ENCODE data around the gene SKAP1.

SKAP1 gene

DNA sequence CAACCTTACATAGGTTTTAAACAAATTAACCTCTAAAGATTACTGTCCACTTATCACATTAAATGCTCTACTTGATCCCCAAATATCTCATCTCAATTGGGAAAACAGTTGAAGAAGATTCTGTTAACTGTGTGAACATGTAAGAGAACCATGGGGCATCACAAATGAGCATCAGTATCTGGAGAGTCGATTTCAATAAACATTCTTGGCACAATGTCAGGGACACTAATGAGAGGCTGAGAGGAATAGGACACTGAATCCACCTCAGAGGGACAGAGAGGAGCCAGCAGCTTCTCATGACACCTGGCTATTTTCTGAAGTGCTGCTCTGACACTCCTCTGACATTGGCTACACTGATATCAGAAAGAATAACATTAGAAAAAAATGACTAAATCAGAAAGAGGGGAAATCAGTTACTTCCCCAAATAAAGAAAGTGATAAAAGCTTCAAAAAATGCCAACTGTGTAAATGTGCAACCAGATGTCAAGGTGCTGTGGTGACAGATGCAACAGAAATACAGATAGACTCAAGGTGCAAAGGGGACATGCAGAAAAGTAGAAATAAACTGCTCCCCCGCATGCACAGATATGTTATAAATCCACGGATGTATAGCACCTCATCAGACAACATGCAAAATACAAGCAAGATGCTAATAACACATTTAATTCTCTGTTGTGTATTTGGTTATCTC lies 255.0 kb downstream of the SKAP1 start:
- DNase-seq (ENCODE audit: low spot score): no peak

DNA sequence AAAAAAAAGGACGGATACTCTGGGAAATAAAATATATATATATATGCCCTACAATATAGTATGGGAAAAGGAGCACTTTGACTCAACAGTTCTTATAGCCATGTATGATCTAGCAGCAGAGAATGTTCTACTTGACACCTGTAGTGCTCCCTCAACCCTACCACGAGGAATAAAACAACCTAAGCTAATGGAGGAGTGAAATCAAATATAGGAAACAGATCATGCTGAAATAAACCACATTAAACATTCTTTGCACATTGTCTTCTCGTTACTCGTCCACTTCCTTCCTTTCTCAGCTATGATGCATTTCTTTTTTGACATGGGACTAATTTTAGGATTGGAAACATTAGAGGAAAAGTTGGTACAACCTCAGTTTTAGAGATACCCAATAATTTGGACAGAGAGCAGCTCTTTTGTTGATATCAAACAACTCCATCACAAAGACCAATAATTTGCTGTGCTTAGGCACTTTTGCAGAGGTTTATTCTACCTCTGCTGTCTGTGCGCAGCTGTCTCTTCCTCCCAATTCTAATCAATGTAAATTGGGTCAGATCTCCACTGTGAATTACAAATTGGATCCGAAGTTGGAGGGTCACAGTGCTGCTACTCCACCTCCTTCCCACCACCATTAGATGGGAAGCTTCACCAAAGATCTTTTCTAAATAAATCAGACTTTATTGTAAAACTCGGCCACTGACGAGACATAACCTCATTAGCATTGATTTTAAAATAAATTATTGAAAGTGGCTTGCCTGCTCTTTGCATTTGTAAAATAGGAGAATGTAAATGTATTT lies 256.6 kb downstream of the SKAP1 start:
- no peak for DNase-seq (ENCODE audit: low spot score)

DNA sequence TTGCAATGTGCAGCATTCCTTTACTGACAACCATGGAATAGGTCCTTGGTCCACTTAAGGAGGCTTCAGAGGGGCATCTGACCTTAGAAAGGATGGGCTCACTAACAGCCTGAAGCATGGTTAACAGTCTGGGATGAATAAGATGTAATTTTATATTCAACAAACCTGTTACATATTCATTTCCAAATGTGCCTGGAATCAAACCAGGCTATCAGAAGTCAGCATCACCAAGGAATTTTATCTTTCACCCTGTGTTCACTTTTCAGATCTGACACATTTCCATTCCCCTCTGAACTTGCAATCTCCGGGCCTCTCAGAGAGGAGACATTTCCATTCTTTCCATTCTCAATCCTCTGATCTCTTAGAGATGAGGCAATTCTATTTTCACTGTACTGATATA lies 260.1 kb downstream of the SKAP1 start:
- no peak for DNase-seq (ENCODE audit: low spot score)

DNA sequence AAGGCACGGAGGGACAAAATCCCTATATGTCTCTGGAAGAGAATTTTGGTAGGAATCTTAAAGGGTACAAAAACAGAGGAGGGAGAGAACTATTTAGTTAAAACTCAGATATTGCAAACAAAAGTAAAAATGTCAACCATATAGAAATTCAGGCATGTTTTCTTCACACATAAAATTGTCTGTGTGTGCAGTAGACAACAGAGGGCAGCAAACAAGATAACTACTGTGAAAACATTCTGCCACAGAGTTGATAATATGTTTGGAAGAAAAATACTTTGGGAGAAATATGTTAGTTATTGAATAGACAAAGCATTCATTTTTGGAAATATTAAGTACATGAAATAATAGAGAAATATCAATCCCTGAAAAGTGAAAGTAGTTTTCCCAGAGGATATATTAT lies 266.2 kb downstream of the SKAP1 start:
- DNase-seq (ENCODE audit: low spot score): no peak

DNA sequence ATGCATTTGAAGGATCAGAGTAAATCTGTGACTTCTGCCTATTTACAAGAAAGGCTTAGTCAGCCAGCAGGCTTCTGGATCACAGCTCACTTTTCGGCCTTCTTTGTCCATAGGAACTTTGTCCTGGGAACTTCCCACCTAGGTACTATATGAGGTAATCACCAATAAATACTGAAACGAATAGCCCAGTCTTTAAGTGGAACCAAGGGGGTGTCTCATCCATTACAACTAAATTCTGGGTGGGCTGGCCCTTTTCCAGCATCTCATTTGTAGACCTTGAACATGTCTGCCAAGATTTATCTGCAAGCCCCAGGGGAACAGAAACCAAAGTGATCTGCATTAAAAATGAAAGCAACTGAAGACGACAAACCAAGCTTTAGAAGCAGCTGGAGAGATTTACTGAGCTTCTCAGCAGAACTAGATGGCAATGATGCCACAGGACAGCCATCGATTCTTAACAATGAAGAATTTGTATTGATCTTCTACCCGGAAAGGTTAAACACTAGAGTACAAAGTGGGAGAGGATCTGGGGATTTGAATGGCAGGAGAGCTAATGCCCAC lies 267.0 kb downstream of the SKAP1 start:
- no peak for DNase-seq (ENCODE audit: low spot score)

DNA sequence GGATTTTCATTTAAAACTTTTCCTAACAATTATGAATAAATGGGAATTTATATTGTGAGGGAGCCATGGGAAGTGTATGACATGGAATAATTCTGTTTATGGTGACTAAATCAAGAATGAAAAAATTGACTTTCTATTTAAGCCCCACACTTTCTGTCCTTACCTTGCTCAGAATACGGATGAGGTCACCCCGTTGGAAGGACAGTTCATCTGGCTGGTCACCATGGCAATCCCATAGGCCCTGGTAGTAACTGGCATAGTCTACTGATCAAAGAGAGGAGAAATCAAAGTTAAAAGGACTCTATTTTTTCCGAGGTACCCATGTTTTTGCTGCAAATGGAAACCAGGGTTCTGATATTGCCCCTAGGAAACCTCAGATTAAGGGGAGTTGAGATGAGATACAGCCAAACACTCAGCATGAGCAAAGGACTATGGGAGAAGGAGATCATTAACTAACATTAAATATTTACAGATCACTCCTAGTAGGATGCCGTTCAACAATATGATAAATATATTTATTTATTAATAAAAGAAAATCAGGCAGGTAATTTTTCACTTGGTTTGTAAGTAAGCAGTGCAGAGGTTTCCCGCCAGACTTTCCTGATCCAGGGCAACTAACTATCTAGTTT lies 267.6 kb downstream of the SKAP1 start:
- DNase-seq (ENCODE audit: low spot score): no peak

DNA sequence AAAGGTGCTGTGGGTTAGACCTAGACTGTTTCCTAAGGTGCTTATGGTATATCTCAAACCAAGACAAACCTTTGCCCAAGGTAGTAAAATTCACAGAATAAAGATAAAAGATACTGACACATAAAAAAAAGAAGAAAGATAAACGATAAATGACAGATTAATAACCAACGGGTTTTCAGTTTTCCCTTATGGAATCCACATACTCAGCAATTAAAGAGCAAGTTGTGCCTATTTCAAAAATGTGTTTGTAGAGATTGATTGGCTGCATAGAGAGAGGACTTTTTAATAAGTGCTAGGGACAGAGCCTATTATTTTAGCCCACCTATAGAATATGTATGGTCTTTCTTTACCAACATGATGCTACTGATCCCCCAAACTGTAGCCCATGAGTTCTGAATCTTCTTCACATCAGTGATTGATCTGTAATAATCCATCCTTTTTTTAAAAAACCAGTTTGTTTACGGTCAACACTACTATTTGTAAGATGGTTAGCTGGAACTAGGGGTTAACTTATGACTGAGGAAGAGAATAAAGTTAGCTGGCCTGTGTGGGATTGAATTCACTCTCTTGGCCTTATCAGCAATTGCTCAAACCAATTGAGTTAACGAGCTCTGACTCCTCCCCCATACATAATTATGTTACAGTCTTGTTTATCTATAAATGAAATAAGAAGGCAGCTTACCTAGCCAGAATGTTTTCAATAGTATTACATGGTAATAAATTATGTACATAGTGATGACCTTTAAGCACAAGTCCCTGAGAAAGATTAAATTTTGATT lies 268.7 kb downstream of the SKAP1 start:
- DNase-seq (ENCODE audit: low spot score): no peak

DNA sequence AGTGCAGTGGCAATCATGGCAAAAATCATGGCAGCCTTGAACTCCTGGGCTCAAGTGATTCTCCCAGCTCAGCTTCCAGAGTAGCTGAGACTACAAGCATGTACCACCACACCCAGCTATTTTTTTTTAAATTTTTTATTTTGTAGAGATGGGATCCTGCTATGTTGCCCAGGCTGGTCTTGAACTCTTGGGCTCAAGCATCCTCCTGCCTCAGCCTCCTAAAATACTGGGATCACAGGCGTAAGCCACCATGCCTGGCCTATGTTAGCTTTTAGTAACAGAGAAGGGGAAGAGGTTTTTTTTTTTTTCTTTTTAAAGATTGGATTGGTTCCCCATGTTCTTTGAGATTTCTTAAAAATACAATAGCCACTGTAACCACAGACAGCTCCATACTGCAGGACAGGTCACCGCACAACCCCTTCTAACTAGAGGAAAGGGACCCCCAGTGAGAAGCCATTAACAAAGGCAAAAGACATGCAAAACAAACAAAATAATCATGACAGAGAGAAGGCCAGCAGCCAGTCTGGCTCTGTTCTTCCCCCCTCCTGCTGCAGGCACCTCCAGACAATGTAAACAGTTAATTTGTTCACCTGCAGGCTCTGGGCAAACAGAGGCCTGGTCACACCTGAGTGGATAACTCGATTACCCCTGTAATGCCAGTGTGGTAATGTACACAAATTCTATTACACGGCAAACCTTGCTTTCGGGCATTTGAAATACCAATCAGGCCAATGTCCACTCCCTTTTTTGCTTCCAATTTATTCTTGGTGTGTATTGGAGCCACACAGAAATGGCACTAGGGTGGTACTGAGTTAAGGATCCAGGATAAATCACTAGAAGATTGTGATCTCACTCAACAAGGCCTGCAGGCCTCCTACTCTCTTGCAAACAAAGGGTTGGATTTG lies 269.6 kb downstream of the SKAP1 start:
- DNase-seq (ENCODE audit: low spot score): no peak

DNA sequence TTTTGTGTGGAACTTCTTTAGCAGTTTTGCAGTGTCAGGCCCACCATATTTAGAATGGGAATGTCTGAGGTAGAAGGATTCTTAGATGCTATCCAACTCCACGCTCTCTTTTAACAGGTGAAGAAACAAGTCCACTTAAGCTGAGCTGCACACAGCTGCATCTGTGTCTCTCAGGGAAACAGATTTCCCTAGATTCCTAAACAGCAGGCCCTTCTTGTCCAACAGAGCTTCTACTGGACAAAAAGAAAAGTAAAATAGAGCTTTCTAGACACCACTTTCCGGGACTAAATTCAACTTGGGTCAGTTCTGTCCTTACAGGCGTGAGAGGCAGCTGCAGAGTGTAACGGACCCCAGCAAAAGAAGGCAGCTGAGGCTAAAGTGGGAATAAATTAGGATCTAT lies 270.8 kb downstream of the SKAP1 start:
- no peak for DNase-seq (ENCODE audit: low spot score)

DNA sequence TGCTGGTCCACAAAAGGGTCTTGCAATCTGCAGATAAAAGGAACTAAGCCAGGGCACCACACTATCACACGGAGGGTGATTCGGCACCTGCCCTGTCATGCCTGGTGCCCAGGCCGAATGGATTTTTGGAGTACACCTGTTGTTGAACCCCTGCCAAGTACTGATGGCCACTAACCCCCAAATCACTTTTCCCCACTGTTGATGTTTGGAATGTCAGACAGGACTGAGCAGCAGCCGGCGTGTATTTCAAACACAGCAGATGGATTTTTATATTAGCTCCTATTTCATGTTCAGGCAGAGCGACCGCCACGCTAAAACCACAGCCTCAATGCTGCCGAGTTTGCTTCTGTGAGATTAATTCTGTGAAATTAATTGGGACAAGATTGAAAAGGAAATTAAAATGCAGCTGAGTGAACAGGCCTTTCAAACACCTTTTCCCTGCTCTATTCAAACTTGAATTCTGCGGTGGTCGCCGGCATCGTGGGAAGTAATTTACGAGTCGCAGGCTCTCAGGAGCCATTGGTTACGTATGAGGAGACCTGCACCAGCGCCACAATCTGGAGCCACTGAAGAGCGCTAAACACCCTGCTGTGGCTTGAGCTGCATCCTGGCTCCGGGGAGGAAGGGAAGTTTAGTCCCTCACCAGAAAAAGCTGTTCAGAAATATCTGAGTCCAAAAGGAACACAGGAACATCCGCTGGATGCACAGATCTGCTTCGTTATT lies 274.0 kb downstream of the SKAP1 start:
- DNase-seq (ENCODE audit: low spot score): no peak

DNA sequence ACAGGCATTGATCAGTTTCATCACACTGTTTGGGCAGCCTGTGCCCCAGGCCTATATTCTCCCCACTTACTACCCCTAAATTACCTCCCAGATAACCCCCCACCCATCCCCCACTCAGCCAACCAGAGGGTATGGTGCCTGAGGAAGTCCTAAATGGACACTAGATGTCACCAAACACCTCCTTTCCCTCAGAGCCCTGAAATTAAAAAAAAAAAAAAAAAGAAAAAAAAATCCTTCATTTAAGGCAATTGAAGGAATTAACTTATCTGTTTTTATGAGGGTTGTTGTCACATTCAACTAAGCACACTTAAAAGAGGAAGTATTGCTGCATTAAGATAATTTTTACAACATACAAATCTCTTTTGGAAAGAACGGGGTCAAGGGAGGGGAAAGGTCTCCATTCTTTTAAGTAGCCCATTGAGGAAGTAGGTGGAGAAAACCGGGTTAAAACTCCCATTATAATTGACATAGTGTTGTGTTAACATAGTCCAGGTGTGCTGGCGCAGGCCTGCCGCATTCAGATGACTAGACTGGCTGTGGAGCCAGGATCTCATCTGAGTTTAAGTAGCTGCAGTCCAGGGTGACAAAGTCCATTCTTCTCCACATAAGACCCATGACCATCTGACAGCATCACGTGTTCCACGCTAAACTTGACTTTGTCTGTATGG lies 276.2 kb downstream of the SKAP1 start:
- DNase-seq (ENCODE audit: low spot score): peak; percentile 56

DNA sequence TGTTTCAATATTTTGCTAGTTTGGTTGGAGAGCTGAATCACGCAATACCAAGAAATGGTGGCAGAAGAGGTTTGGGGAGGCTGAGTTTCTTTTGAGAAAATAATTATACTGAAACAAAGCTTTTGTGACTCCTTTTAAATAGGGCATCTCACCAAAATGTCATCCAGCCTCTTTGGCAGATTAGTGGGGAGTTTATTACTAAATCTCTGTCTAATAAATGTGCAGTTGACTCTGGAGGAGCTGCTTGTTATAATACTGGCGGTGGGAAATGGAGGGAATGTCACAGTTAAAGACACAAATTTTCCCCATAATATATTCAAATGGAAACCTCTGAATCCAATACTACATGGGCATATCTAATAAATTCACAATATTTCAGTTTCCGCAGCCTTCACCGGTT lies 277.7 kb downstream of the SKAP1 start:
- no peak for DNase-seq (ENCODE audit: low spot score)

DNA sequence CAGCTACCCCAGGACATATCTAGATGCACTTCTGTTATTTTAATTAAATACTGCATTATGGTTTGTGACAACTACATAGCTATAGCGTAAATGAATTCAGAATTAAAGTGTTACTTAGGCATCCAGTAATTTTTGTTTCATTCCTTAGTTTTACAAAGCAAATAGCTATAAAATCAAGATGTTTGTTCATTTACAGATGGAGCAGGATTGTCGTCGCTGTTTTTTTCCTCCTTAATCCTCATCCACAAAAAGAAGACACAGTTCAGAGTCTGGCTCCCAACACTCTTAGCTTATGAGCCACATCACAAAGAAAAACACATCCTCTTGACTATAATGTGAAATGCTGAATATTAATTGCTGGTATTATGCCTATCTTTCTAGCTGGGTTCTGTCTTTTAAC lies 278.8 kb downstream of the SKAP1 start:
- no peak for DNase-seq (ENCODE audit: low spot score)

DNA sequence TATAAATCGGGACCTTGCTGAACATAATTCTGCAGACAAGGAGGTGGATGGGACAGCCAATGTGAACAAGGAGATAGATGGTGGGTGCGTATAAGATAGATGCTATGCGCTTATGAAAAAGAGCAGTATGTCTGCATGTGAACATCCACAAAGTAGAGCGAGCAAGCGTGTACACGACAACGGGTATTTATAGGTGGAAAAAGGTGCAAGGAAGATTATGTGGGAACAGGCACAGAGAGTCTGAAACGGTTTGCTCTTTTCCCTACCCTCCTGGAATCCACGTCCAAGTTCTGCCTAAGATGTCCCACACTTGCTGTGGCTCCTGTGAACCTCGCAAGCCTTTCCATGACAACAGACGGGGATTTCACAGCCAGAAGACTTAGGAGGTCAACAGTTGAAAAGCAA lies 279.4 kb downstream of the SKAP1 start:
- DNase-seq (ENCODE audit: low spot score): no peak

DNA sequence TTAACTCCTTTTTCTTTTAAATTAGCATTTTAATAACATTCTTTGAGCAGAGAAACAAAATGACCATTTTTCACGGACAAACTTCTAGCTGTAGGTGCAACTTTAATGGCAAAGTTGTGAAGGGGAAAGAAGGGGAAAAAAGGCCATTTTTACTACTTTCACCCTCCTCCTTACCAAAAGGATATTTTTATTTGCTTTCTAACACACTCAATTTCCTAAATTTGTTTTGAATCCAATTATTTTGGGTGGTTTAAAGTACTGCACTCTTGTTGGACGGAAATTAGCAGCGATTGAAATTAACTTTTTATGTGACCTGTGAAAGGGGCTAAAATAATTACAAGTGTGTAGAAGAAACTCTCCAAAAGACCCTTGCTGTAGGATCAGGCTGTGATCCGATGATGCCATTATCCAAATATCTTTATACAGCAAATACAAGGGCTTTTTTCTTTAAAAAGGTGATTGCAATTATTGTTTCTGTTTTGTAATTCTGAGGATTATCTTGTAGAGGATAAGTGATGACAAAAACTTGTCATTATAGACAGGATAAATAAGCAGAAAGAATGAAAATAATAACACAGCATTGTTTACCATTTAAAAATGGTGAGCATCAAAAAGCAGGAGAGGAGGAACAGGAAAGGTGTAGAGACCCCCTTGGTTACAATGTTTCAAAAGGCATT lies 280.1 kb downstream of the SKAP1 start:
- no peak for DNase-seq (ENCODE audit: low spot score)

DNA sequence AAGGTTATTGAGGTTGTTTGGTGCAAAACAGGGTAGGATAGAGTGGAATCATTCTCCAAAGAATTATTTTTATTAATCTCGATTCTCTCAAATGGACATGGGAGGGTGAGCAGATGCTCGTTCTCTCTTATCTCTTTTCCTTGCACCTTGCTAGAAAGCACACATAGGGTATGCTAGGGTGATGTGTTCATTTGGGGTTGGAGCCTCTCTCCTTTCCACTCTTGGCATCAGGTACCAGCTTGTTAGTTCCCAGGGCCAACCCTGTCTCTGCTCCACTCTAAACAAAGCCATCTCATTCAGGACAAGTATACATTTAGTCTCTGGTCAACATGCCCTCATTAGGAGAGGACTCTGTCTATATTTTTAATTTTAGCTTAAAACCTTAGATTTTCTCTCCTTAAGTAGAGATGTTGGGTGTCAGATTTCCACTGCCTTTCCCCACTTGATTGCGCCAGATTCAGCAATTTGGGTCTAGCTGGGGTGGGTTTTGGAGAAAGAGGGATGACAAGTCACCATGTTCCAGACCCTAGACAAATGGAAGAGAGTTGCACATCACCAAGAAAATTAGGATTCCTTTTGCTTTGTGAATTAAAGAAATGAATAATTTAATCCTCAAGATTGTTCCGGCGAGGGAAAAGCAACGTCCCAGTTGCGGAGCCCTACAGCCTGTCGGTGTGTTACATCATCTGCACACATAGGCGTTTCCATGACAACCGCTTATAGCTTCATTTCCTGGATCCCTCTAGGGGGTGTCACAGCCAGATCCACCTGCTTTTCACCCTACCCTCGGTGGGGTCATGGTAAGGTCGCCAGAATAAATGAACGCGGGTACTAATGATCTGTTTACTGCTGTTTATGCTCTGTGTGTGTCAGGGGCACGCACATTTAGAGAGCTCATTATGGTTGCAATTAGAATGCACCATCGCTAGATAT lies 280.9 kb downstream of the SKAP1 start:
- DNase-seq (ENCODE audit: low spot score): no peak

DNA sequence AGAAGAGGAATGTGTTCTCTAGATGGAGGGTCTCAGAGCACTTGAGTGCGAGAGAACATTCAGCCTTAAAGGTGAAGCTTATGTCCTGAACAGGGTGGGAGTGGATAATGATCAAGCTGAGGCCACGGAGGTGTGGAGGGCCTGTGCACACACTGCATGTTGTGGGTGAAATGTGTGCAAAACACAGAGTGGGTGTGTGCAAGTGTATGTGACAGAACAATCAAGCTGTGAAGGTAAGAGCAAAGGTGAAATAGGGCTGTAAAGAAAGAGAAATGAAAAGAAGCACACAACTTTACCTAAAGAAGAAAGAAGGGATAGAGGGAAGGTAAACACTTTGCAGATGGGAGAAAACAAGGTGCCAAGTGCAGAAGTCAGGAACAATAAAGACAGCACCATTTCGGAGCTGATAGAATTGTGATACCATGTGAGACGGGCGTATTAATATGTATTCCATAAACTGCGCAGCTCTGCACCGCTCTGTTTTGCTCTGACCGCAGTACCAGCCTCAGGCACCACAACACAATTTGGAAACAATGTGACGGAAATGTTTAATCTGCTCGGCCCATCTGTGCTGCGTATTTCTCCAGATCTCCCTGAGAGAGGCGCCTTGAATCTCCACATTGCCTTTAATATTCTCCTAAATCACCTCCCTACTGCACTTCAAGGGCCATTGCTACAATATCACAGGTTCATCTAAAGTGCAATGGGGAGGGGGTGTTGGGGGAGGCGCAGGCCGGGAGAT lies 281.8 kb downstream of the SKAP1 start:
- DNase-seq (ENCODE audit: low spot score): no peak

Measured in COLO829 (cell line).